Neural cell (in vitro differentiated cells): ENCODE results near the gene GPSM1. TPM values are rescaled to one million over a fixed set of nuclear protein-coding genes. Genes with fewer than 3 reads are reported as not detected.

Experiments used
- H2AFZ ChIP-seq: fragments of 200-600, 300-800 bp; sonication (generic), shearing (Covaris generic); 2 replicates; pipeline ENCODE4 v1.6.0; 2014; ENCODE audit warnings: low read depth, mild to moderate bottlenecking, antibody characterized with exemption, low read length, moderate library complexity
- H3F3A ChIP-seq: fragments of 200-600 bp; shearing (Covaris generic); 2 replicates; pipeline ENCODE4 v1.6.1; 2016; ENCODE audit warnings: mild to moderate bottlenecking, moderate library complexity, mixed read lengths, antibody characterized with exemption, low read length; ENCODE audit not compliant: insufficient read depth, poor library complexity, severe bottlenecking
- H3K27ac ChIP-seq: fragments of 200-600, 300-800 bp; sonication (generic), shearing (Covaris generic); 2 replicates; pipeline ENCODE4 v1.5.1; 2014; ENCODE audit warnings: mild to moderate bottlenecking, low read length, moderate library complexity
- H3K27me3 ChIP-seq: fragments of 300-800, 200-600 bp; sonication (generic), shearing (Covaris generic); 2 replicates; pipeline ENCODE4 v1.6.0; 2014; ENCODE audit warnings: mild to moderate bottlenecking, low read depth, low read length, moderate library complexity; ENCODE audit not compliant: insufficient read depth
- H3K36me3 ChIP-seq: fragments of 300-800, 200-600 bp; sonication (generic), shearing (Covaris generic); 2 replicates; pipeline ENCODE4 v1.5.1; 2014; ENCODE audit warnings: mild to moderate bottlenecking, antibody characterized with exemption, low read length, moderate library complexity; ENCODE audit not compliant: insufficient read depth
- H3K4me2 ChIP-seq: fragments of 300-800, 200-600 bp; sonication (generic), shearing (Covaris generic); 2 replicates; pipeline ENCODE4 v1.6.0; 2014; ENCODE audit warnings: mild to moderate bottlenecking, low read length
- H3K4me3 ChIP-seq: fragments of 300-800, 200-600 bp; sonication (generic), shearing (Covaris generic); 2 replicates; pipeline ENCODE4 v1.5.1; 2014; ENCODE audit warnings: mild to moderate bottlenecking, low read length, moderate library complexity
- H3K79me2 ChIP-seq: fragments of 200-600 bp; shearing (Covaris generic); replicated peaks from 2 replicates; pipeline ENCODE4 v1.6.0; 2014; ENCODE audit warnings: mild to moderate bottlenecking, low read length, moderate library complexity; ENCODE audit not compliant: insufficient read depth
- H3K9ac ChIP-seq: fragments of 300-800, 200-600 bp; sonication (generic), shearing (Covaris generic); 2 replicates; pipeline ENCODE4 v1.6.1; 2016; ENCODE audit warnings: mild to moderate bottlenecking, low read length, mixed read lengths
- H3K9me2 ChIP-seq: fragments of 200-600 bp; shearing (Covaris generic); 2 replicates; pipeline ENCODE4 v1.6.1; 2016; ENCODE audit warnings: mild to moderate bottlenecking, low read length, mixed read lengths; ENCODE audit not compliant: insufficient read depth
- H3K9me3 ChIP-seq: fragments of 200-600, 300-800 bp; sonication (generic), shearing (Covaris generic); 2 replicates; pipeline ENCODE4 v1.6.1; 2016; ENCODE audit warnings: mild to moderate bottlenecking, mixed run types, low read length, moderate library complexity, mixed read lengths
- H4K20me1 ChIP-seq: fragments of 200-600 bp; shearing (Covaris generic); 2 replicates; pipeline ENCODE4 v1.6.1; 2016; ENCODE audit warnings: mild to moderate bottlenecking, mixed run types; ENCODE audit not compliant: insufficient read depth
- CTCF ChIP-seq: fragments of 450-650 bp; IDR thresholded peaks from 2 replicates; pipeline ENCODE4 v1.5.1; 2014; ENCODE audit warnings: antibody characterized with exemption, mild to moderate bottlenecking, moderate library complexity; ENCODE audit not compliant: poor library complexity, severe bottlenecking
- EP300 ChIP-seq: fragments of 450-650 bp; conservative IDR thresholded peaks from 2 replicates; pipeline ENCODE4 v1.6.1; 2014; ENCODE audit warnings: antibody characterized with exemption, mild to moderate bottlenecking, moderate library complexity; ENCODE audit not compliant: poor library complexity, severe bottlenecking
- EZH2 ChIP-seq: fragments of 200-600, 300-800 bp; shearing (Covaris generic), sonication (generic); IDR thresholded peaks from 2 replicates; pipeline ENCODE4 v1.6.1; 2014; ENCODE audit warnings: antibody characterized with exemption, low read length, borderline replicate concordance, mild to moderate bottlenecking; ENCODE audit not compliant: insufficient read depth, poor library complexity, severe bottlenecking
- MXI1 ChIP-seq: fragments of 450-650 bp; conservative IDR thresholded peaks from 2 replicates; pipeline ENCODE4 v1.6.1; 2014; ENCODE audit warnings: antibody characterized with exemption, mild to moderate bottlenecking; ENCODE audit not compliant: poor library complexity, severe bottlenecking
- POLR2AphosphoS5 ChIP-seq: IDR thresholded peaks from 2 replicates; pipeline ENCODE4 v1.6.1; 2012
- RAD21 ChIP-seq: fragments of 450-650 bp; conservative IDR thresholded peaks from 2 replicates; pipeline ENCODE4 v1.6.1; 2014; ENCODE audit warnings: antibody characterized with exemption, mild to moderate bottlenecking, moderate library complexity
- REST ChIP-seq: IDR thresholded peaks from 2 replicates; pipeline ENCODE4 v1.6.1; 2012; ENCODE audit warnings: borderline replicate concordance
- SMC3 ChIP-seq: fragments of 450-650 bp; conservative IDR thresholded peaks from 2 replicates; pipeline ENCODE4 v1.6.1; 2014; ENCODE audit warnings: antibody characterized with exemption, mild to moderate bottlenecking, moderate library complexity; ENCODE audit not compliant: poor library complexity
- TAF1 ChIP-seq: IDR thresholded peaks from 2 replicates; pipeline ENCODE4 v1.6.1; 2012; ENCODE audit warnings: low read depth
- polyA plus RNA-seq: library from polyadenylated mRNA; depleted of rRNA; stranded (reverse); fragments of >200 nt; gene quantifications from 2 replicates; pipeline ENCODE4 v1.2.3, GENCODE V29; 2014

The GPSM1 gene
- polyA plus RNA-seq, 1 donor from 2014 or later = 117 TPM

GRCh38 chr9:136394312-136395019, 67.1 kb downstream of the GPSM1 start:
- no peak overlapping the region for H3K27ac ChIP-seq
- H3K9ac ChIP-seq = no peak overlapping the region
- H3K36me3 ChIP-seq = peaks cover 3% of the 10 kb centered on the region
- H3K4me3 ChIP-seq = no peak overlapping the region
- H2AFZ ChIP-seq = no peak overlapping the region
- no peaks in the 10 kb centered on the region for H4K20me1 ChIP-seq
- no peaks in the 10 kb centered on the region for H3K9me3 ChIP-seq
- peaks cover 18% of the 10 kb centered on the region for H3K79me2 ChIP-seq
- no peaks in the 10 kb centered on the region for H3K9me2 ChIP-seq
- TF ChIP-seq REST (no peak), EP300 (no peak), TAF1 (no peak), SMC3 (no peak), CTCF (no peak), MXI1 (no peak), RAD21 (no peak), EZH2 (no peak), POLR2AphosphoS5 (no peak)
- no peak overlapping the region for H3K4me2 ChIP-seq
- H3F3A ChIP-seq = no peaks in the 10 kb centered on the region
- no peaks in the 10 kb centered on the region for H3K27me3 ChIP-seq

- no peak overlapping the region for H3K9ac ChIP-seq
- H4K20me1 ChIP-seq = no peaks in the 10 kb centered on the region
- H3K4me3 ChIP-seq = no peak overlapping the region
- no peaks in the 10 kb centered on the region for H3F3A ChIP-seq
- H3K27ac ChIP-seq = no peak overlapping the region
- TF ChIP-seq SMC3 = no peak
- TF ChIP-seq POLR2AphosphoS5 = no peak
- no peak for TF ChIP-seq EP300
- TF ChIP-seq CTCF = no peak
- TF ChIP-seq RAD21 = no peak
- no peak for TF ChIP-seq EZH2
- TF ChIP-seq MXI1 = no peak
- TF ChIP-seq REST = no peak
- no peak for TF ChIP-seq TAF1
- no peaks in the 10 kb centered on the region for H3K27me3 ChIP-seq
- H3K9me3 ChIP-seq = no peaks in the 10 kb centered on the region
- peaks cover 21% of the 10 kb centered on the region for H3K79me2 ChIP-seq
- no peak overlapping the region for H2AFZ ChIP-seq
- H3K4me2 ChIP-seq = no peak overlapping the region
- no peaks in the 10 kb centered on the region for H3K9me2 ChIP-seq
- H3K36me3 ChIP-seq = peaks cover 3% of the 10 kb centered on the region
Observed at GRCh38 chr9:136395020-136395340, 67.6 kb downstream of the GPSM1 start.
